Activated CD8-positive, alpha-beta T cell treated with anti-CD3 and anti-CD28 coated beads for 36 hours (primary cell): ENCODE measurements around the gene ENPP3. TPM values are rescaled to one million over a fixed set of nuclear protein-coding genes. Genes with fewer than 3 reads are reported as not detected.

ENCODE experiments used
- ATAC-seq: fragments of 200-7000 bp; cut with Tn5 transposase; one replicate; pipeline ENCODE4 v1.10.0; 2021; ENCODE audit warnings: mild to moderate bottlenecking, moderate library complexity
- CTCF ChIA-PET: fragments of 350-600 bp; sonication (Branson Sonifier 250); formaldehyde crosslinking; loops from one replicate; lab custom pipeline; 2021; ENCODE audit warnings: antibody characterized with exemption; lab: Charles Lee
- POLR2A ChIA-PET: fragments of 350-600 bp; sonication (Branson Sonifier 250); formaldehyde crosslinking; loops from one replicate; lab custom pipeline; 2021; ENCODE audit warnings: antibody characterized with exemption; lab: Charles Lee
- DNase-seq: peaks from one replicate; pipeline ENCODE4 v3.0.0-alpha.2; 2020
- H3K27ac Mint-ChIP-seq: one replicate; pipeline ENCODE4 v1.8.0; 2021; ENCODE audit warnings: mild to moderate bottlenecking, mixed read lengths
- H3K27me3 Mint-ChIP-seq: one replicate; pipeline ENCODE4 v1.8.0; 2021; ENCODE audit warnings: mixed read lengths
- H3K36me3 Mint-ChIP-seq: one replicate; pipeline ENCODE4 v1.8.0; 2021; ENCODE audit warnings: low read depth, mixed read lengths
- H3K4me1 Mint-ChIP-seq: one replicate; pipeline ENCODE4 v1.8.0; 2021; ENCODE audit warnings: low read depth, mixed read lengths
- H3K4me3 Mint-ChIP-seq: one replicate; pipeline ENCODE4 v1.8.0; 2021; ENCODE audit warnings: mild to moderate bottlenecking, moderate library complexity, mixed read lengths
- H3K9me3 Mint-ChIP-seq: one replicate; pipeline ENCODE4 v1.8.0; 2021; ENCODE audit warnings: mixed read lengths
- intact Hi-C: fragments of 100-400 bp; cut with micrococcal nuclease; formaldehyde crosslinking; loops from one replicate; pipeline ENCODE4 v1.10.0; 2022
- total RNA-seq, 2 experiments: library from RNA; stranded (reverse); gene quantifications; one replicate each; pipeline ENCODE4 v1.2.3, GENCODE V29; 2021
- TF ChIP-seq, protein P1 (sequence below): fragments of 200-600 bp; IDR thresholded peaks from one replicate; pipeline ENCODE4 v1.8.0; 2022; ENCODE audit warnings: antibody characterized with exemption, mild to moderate bottlenecking

The ENPP3 gene
- total RNA-seq, 2 experiments from 2014 or later: 0.49 to 0.79 TPM

GRCh38 chr6:131641554-131641953 lies 4.5 kb downstream of the ENPP3 start:
- intact Hi-C loops: no loop called here
- no peak for ATAC-seq
- H3K27me3 Mint-ChIP-seq: no peaks in the 10 kb centered on the region
- ChIA-PET POLR2A (no interaction called here), CTCF (no interaction called here)
- DNase-seq: no peak
- TF ChIP-seq, protein P1, sequence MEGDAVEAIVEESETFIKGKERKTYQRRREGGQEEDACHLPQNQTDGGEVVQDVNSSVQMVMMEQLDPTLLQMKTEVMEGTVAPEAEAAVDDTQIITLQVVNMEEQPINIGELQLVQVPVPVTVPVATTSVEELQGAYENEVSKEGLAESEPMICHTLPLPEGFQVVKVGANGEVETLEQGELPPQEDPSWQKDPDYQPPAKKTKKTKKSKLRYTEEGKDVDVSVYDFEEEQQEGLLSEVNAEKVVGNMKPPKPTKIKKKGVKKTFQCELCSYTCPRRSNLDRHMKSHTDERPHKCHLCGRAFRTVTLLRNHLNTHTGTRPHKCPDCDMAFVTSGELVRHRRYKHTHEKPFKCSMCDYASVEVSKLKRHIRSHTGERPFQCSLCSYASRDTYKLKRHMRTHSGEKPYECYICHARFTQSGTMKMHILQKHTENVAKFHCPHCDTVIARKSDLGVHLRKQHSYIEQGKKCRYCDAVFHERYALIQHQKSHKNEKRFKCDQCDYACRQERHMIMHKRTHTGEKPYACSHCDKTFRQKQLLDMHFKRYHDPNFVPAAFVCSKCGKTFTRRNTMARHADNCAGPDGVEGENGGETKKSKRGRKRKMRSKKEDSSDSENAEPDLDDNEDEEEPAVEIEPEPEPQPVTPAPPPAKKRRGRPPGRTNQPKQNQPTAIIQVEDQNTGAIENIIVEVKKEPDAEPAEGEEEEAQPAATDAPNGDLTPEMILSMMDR: no peak
- H3K36me3 Mint-ChIP-seq: no peaks in the 10 kb centered on the region
- no peak overlapping the region for H3K27ac Mint-ChIP-seq
- peaks cover 2% of the 10 kb centered on the region for H3K4me1 Mint-ChIP-seq
- H3K9me3 Mint-ChIP-seq: no peaks in the 10 kb centered on the region
- H3K4me3 Mint-ChIP-seq: no peak overlapping the region

GRCh38 chr6:131642565-131642964 lies 5.5 kb downstream of the ENPP3 start:
- Mint-ChIP-seq H3K27ac (no peak overlapping the region), H3K36me3 (no peaks in the 10 kb centered on the region), H3K4me3 (no peak overlapping the region), H3K9me3 (no peaks in the 10 kb centered on the region), H3K4me1 (peaks cover 2% of the 10 kb centered on the region), H3K27me3 (no peaks in the 10 kb centered on the region)
- TF ChIP-seq, protein P1: no peak
- ChIA-PET POLR2A (no interaction called here), CTCF (no interaction called here)
- no peak for DNase-seq
- intact Hi-C loops: no loop called here
- no peak for ATAC-seq

- CTCF ChIA-PET: no interaction called here
- no peak overlapping the region for H3K4me3 Mint-ChIP-seq
- POLR2A ChIA-PET: no interaction called here
- DNase-seq: no peak
- H3K27ac Mint-ChIP-seq: no peak overlapping the region
- intact Hi-C loops: no loop called here
- no peaks in the 10 kb centered on the region for H3K9me3 Mint-ChIP-seq
- H3K27me3 Mint-ChIP-seq: no peaks in the 10 kb centered on the region
- TF ChIP-seq, protein P1: no peak
- peaks cover 2% of the 10 kb centered on the region for H3K4me1 Mint-ChIP-seq
- no peak for ATAC-seq
- H3K36me3 Mint-ChIP-seq: no peaks in the 10 kb centered on the region
Observed at GRCh38 chr6:131642987-131643611, 6.0 kb downstream of the ENPP3 start.

- ChIA-PET POLR2A (no interaction called here), CTCF (interaction anchor here (0.8 to 1.2 kb wide), 2 partner anchors 15 to 17 kb away, joined by 4 read pairs; partner anchors contain the start of gene MED23)
- Mint-ChIP-seq H3K9me3 (no peaks in the 10 kb centered on the region), H3K27ac (no peak overlapping the region), H3K4me1 (peaks cover 2% of the 10 kb centered on the region), H3K27me3 (peaks cover under 1% of the 10 kb centered on the region), H3K4me3 (no peak overlapping the region), H3K36me3 (no peaks in the 10 kb centered on the region)
- no peak for DNase-seq
- no peak for ATAC-seq
- intact Hi-C loops: no loop called here
- TF ChIP-seq, protein P1: no peak
Observed at GRCh38 chr6:131643855-131644460, 6.9 kb downstream of the ENPP3 start.

- CTCF ChIA-PET: interaction anchor here (0.8 to 1.2 kb wide), 2 partner anchors 16 to 17 kb away, joined by 4 read pairs; partner anchors contain the start of gene MED23
- POLR2A ChIA-PET: no interaction called here
Observed at GRCh38 chr6:131644921-131645320, 7.8 kb downstream of the ENPP3 start.

More at GRCh38 chr6:131644921-131645320, 7.8 kb downstream of the ENPP3 start:
- Mint-ChIP-seq H3K36me3 (no peaks in the 10 kb centered on the region), H3K4me3 (no peak overlapping the region), H3K9me3 (no peaks in the 10 kb centered on the region), H3K27ac (no peak overlapping the region), H3K4me1 (peaks cover 2% of the 10 kb centered on the region), H3K27me3 (peaks cover 2% of the 10 kb centered on the region)
- DNase-seq (no peak), ATAC-seq (no peak)
- intact Hi-C loops: no loop called here
- TF ChIP-seq, protein P1: no peak
